NOMO-1 (cell line): Measurements from ENCODE around the gene ZNF879.

Experiments
- DNase-seq, 2 experiments: peaks; one replicate each; lab custom pipeline; 2025; ENCODE audit not compliant: unreplicated experiment in 2 of 2; lab: John Stamatoyannopoulos, UW

Gene ZNF879

GRCh38 chr5:179006564-179006963 lies 17.0 kb upstream of the ZNF879 start:
- no peak for DNase-seq

DNA sequence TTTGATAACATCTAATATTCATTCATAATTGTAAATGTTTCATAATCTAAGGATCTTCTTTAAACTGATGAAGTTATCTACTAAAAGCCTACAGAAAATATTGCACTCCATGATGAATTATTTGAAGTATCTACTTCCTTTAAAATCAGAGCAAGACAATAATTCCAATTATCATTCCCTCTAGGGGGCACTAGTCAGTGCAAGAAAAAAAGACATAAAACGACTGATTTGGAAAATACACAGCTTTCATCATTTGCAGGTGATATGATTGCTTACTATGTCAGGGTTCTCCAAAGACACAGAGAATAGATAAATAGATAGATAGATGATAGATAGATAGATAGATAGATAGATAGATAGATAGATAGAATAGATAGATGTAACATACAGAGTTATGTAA lies 14.9 kb upstream of the ZNF879 start:
- no peak for DNase-seq

- DNase-seq: no peak
Observed at GRCh38 chr5:179033004-179033580, 9.5 kb downstream of the ZNF879 start.

GRCh38 chr5:179044765-179045164 lies 21.2 kb downstream of the ZNF879 start:
- DNase-seq: no peak

- no peak for DNase-seq
Observed at GRCh38 chr5:179051784-179052183, 28.2 kb downstream of the ZNF879 start.

GRCh38 chr5:179054036-179054785 lies 30.6 kb downstream of the ZNF879 start:
- no peak for DNase-seq

- no peak for DNase-seq
Observed at GRCh38 chr5:179054876-179055275, 31.3 kb downstream of the ZNF879 start.

DNA sequence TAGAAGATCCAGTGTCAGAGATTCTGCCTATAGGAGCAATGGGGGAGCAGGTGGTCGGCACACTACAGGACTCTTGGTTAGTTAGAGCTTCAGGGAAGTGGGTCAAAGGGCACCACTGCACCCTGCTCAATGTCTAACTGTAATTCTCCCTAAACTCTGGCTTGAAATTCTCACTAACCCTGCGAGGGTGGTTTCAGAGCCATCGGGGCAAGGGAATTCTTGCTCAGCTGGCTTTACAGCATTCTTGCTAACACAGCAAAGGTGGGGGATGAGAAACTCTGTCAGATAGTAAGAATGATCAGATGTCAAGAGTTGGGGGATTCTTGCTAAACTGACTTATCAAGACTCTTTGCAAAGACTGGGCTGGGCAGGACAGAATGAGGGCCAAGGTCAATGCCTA lies 31.8 kb downstream of the ZNF879 start:
- DNase-seq: no peak

DNA sequence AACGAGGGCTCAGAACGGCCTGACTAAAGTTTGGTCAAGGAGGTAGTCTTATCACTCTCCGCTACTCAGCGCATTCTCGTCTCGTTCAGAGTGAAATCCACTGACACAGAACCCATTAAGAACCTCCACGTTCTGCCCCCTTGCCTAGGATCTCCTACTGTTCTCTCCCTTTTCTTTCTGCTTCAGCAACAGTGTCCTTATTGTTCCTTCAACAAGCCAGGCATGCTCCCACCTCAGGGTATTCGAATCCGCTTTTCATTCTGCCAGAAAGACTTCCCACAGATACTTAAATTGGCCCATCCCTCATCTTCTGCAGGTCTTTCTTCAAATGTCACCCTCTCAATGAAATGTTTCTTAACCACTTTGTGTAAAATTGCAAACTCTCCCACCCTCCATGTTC lies 32.2 kb downstream of the ZNF879 start:
- no peak for DNase-seq

GRCh38 chr5:179060116-179061008 lies 36.8 kb downstream of the ZNF879 start, which contains the start of gene ZNF354C:
Gene ZNF354C, plus strand, starts transcription at chr5:179060373. Its CDS starts 1,696 bp downstream, at chr5:179062069.
- DNase-seq: no peak

GRCh38 chr5:179061025-179061424 lies 37.4 kb downstream of the ZNF879 start:
- DNase-seq: no peak

DNA sequence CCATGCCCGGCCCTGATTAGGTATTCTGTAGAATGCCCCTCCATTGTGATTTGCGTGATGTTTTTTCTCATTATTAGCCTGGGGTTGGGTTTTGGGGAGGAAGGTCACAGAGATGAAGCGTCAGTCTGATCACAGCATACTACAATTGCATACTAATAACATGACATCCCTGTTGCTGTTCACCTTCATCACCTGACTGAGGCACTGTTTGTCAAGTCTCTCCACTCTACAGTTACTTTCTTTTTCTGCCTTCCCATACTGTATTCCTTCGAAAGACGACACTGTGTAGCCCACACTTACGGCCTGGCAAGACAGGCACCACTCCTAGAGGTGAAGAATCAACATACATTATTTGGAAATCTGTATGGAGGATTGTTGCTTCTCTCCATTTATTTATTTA lies 42.1 kb downstream of the ZNF879 start:
- DNase-seq: no peak

GRCh38 chr5:179079165-179079987 lies 55.8 kb downstream of the ZNF879 start:
- DNase-seq: no peak

GRCh38 chr5:179080724-179081123 lies 57.1 kb downstream of the ZNF879 start:
- no peak for DNase-seq
